Retinal pigment epithelial cell (primary cell): ENCODE measurements around the gene SCYGR4.

Experiments
- DNase-seq: peaks from one replicate; pipeline ENCODE4 v3.0.0-alpha.2; 2010; ENCODE audit warnings: low read depth
- H3K4me3 ChIP-seq: 2 replicates; pipeline ENCODE4 v1.5.1; 2011; ENCODE audit warnings: mild to moderate bottlenecking, low read length, control low read depth, moderate library complexity
- CTCF ChIP-seq: conservative IDR thresholded peaks from 2 replicates; pipeline ENCODE4 v1.5.1; 2011; ENCODE audit warnings: low read depth, low read length, control low read depth, inconsistent platforms

SCYGR4 gene, protein sequence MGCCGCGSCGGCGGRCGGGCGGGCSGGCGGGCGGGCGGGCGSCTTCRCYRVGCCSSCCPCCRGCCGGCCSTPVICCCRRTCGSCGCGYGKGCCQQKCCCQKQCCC

DNA sequence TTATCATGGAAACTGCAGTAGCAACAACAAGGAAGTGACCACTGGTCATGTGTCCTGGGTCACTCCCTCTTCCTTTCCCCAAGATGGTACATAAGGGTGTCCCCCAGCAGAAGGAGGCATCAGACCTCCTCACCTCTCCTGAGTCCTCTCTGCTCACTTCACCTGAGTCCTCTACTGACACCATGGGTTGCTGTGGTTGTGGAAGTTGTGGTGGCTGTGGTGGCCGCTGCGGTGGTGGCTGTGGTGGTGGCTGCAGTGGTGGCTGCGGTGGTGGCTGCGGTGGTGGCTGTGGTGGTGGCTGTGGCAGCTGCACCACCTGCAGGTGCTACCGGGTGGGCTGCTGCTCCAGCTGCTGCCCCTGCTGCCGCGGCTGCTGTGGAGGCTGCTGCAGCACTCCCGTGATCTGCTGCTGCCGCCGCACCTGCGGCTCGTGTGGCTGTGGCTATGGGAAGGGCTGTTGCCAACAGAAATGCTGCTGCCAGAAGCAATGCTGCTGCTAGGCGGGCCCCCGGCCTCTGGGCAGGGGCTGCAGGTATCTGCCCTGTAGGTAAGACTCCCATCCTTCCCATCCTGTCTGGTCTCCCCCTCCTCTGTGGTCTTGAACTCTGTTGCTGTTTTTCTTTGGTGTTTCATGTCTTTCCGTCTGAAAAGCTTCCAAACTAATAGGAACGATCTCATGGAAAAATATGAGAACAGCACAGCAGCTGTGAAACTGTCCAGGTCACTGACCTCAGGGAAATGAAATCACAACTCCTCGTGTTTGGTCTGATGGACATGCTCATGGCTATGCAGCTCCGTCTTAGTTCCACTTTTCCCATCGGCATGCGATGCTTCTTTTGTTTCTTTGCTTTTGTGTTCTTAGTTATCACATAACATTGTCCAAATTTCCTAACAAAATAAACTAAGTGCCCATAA, at the start of gene SCYGR4:
Gene SCYGR4, plus strand, starts transcription at position 183 of the 915 bp plus-strand sequence. Its CDS starts 0 bp downstream, at position 183.
- no peak within 1 kb of the TSS for H3K4me3 ChIP-seq
- no peak for DNase-seq
- TF ChIP-seq CTCF: no peak

DNA sequence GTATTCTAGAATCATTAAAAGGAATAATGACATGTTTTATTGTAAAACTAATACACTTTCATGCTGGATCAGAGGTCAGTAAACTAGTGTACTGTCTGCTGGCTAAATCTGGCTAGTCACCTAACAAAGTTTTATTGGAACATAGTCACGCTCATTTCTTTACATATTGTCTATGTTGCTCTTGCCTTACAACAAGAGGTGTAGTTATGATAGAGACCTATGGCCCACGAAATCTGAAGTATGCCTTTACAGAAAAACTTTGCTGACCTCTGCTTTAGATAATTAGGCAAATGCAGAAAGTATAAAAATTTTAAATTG, 48.5 kb upstream of the SCYGR4 start:
- H3K4me3 ChIP-seq: no peak overlapping the region
- TF ChIP-seq CTCF: no peak
- DNase-seq: no peak

GRCh38 chr2:227570615-227571014, 46.7 kb upstream of the SCYGR4 start:
- no peak overlapping the region for H3K4me3 ChIP-seq
- DNase-seq: no peak
- TF ChIP-seq CTCF: no peak

GRCh38 chr2:227576110-227576509, 41.2 kb upstream of the SCYGR4 start:
- H3K4me3 ChIP-seq: no peak overlapping the region
- no peak for DNase-seq
- TF ChIP-seq CTCF: no peak

DNA sequence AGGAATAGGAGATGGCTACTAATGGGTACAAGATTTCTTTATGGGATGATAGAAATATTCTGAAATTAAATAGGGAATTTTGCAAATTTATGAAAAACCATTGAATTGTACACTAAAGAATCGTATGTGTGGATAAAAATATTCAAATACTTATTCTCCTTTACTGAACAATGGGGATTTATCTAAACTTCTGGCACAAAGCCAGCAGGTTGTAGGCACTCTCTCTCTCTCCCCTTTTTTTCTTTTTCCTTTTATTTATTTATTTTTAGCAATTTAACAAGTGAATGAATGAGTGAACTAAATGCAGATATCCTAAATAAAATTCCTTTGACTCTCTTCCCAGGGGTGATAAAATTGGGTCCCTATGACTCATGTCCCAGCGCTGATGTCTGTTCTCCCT, 40.5 kb upstream of the SCYGR4 start:
- TF ChIP-seq CTCF: no peak
- DNase-seq: no peak
- H3K4me3 ChIP-seq: no peak overlapping the region

- DNase-seq: no peak
- no peak overlapping the region for H3K4me3 ChIP-seq
- no peak for TF ChIP-seq CTCF
Observed at GRCh38 chr2:227577555-227577954, 39.7 kb upstream of the SCYGR4 start.

- H3K4me3 ChIP-seq: no peak overlapping the region
- TF ChIP-seq CTCF: no peak
- no peak for DNase-seq
Observed at GRCh38 chr2:227578642-227579041, 38.7 kb upstream of the SCYGR4 start.
